ENCODE data around the gene STX8. TPM values are rescaled to one million over a fixed set of nuclear protein-coding genes. Genes with fewer than 3 reads are reported as not detected.

The STX8 gene
- total RNA-seq, 1 donor from 2014 or later = 31.2 TPM

DNA sequence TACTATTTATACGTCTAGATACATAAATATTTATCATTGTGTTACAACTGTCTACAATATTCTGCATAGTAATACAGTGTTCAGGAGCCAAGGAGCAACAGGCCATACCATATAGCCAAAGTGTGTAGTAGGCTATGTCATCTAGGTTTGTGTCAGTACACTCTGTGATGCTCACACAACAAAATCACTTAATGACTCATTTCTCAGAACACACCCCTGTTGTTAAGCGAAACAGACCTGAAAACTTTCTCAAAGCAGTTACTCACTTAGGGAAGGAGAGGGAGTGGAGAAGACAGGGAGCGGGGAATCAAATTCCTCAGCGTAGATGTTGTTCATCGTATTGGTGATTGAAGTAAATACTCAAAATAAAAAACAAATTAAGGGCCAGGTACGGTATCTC, 269.5 kb downstream of the STX8 start:
- Histone ChIP-seq H3K27me3 (no peaks in the 10 kb centered on the region), H3K27ac (no peak overlapping the region), H3K4me3 (no peak overlapping the region), H3K9me3 (no peaks in the 10 kb centered on the region), H3K36me3 (no peaks in the 10 kb centered on the region), H3K4me1 (no peaks in the 10 kb centered on the region)
- intact Hi-C loops (cut with DNase I) = no loop called here
- no peak for DNase-seq (ENCODE audit: extremely low spot score in 2 of 2)
- TF ChIP-seq POLR2AphosphoS5 (IDR thresholded peaks at IDR 0.05; ENCODE audit: insufficient read depth in 1 of 2, low read depth in 1 of 2) (peak in 1 of 2 donors; percentile 40), POLR2A (IDR thresholded peaks at IDR 0.05) (no peak)
- TF ChIP-seq, protein P1, sequence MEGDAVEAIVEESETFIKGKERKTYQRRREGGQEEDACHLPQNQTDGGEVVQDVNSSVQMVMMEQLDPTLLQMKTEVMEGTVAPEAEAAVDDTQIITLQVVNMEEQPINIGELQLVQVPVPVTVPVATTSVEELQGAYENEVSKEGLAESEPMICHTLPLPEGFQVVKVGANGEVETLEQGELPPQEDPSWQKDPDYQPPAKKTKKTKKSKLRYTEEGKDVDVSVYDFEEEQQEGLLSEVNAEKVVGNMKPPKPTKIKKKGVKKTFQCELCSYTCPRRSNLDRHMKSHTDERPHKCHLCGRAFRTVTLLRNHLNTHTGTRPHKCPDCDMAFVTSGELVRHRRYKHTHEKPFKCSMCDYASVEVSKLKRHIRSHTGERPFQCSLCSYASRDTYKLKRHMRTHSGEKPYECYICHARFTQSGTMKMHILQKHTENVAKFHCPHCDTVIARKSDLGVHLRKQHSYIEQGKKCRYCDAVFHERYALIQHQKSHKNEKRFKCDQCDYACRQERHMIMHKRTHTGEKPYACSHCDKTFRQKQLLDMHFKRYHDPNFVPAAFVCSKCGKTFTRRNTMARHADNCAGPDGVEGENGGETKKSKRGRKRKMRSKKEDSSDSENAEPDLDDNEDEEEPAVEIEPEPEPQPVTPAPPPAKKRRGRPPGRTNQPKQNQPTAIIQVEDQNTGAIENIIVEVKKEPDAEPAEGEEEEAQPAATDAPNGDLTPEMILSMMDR (IDR thresholded peaks at IDR 0.05) = no peak

DNA sequence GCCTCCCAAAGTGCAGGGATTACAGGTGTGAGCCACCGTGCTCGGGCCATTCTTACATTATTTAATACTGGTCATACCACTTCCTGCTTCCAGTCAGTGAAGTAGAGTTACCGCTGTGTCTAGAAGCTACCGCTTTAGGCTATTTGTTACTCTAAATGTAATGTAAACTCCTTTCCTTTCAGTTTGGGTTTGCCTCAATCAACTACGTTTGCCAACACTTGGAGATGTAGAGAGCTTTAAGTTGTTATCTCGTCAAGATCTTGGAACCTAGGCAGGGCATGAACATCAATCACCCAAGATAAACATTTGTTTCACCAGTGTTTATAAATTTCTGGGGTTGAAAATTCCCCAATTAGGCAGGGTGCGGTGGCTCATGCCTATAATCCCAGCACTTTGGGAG, 275.9 kb downstream of the STX8 start:
- no peak for TF ChIP-seq POLR2A (IDR thresholded peaks at IDR 0.05)
- TF ChIP-seq POLR2AphosphoS5 (IDR thresholded peaks at IDR 0.05; ENCODE audit: insufficient read depth in 1 of 2, low read depth in 1 of 2) = no peak
- TF ChIP-seq, protein P1 (IDR thresholded peaks at IDR 0.05) = no peak
- DNase-seq (ENCODE audit: extremely low spot score in 2 of 2) = no peak
- Histone ChIP-seq H3K4me1 (no peaks in the 10 kb centered on the region), H3K4me3 (no peak overlapping the region), H3K27ac (no peak overlapping the region), H3K27me3 (no peaks in the 10 kb centered on the region), H3K9me3 (no peaks in the 10 kb centered on the region), H3K36me3 (no peaks in the 10 kb centered on the region)
- intact Hi-C loops (cut with DNase I) = no loop called here

DNA sequence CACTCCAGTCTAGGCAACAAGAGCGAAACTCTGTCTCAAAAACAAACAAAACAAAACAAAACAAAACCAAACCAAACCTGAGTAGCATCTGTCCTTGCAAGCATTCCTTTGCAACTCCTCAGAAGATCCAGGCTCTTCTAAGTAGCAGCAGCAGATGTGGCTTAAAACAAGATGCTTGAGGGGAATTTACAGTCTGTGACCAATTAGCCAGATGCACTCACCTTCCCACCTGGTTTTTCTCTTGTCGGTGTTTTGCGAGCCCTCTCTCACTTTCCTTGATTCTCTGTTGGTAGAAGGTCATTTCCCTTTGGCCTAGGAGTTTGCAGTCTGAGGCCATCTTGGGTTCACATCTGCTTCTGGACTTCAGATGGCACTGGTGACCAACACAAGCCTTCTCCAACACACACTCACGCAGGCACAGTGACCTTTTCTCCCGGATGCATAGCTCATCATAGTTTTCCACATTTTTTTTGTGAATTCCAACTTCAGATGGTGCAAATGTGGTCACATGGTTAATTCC, 276.8 kb downstream of the STX8 start:
- Histone ChIP-seq H3K27me3 (no peaks in the 10 kb centered on the region), H3K27ac (no peak overlapping the region), H3K4me1 (no peaks in the 10 kb centered on the region), H3K36me3 (no peaks in the 10 kb centered on the region), H3K9me3 (no peaks in the 10 kb centered on the region), H3K4me3 (no peak overlapping the region)
- TF ChIP-seq, protein P1 (IDR thresholded peaks at IDR 0.05) = no peak
- TF ChIP-seq POLR2AphosphoS5 (IDR thresholded peaks at IDR 0.05; ENCODE audit: insufficient read depth in 1 of 2, low read depth in 1 of 2) (no peak), POLR2A (IDR thresholded peaks at IDR 0.05) (no peak)
- DNase-seq (ENCODE audit: extremely low spot score in 2 of 2) = no peak
- intact Hi-C loops (cut with DNase I) = no loop called here

DNA sequence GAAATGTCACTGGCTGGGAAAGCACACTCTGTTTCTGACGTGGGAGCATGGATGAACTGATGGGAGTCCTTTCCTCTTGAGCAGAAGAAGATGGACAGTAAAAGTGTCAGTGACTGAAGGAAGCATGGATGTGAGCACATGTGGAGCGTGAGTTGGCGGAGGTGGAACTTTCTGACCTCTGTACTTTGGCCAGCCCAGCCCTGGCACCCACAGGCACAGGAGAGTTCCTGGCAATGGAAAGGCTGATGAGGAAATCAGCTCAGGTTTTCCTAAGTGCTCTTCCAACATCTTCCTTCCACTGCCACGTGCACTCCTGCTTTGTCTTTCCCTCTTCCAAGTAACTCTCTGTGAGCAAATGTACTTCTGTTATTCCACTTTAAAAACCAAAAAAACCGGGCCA, 277.5 kb downstream of the STX8 start:
- no peaks in the 10 kb centered on the region for H3K36me3 ChIP-seq
- intact Hi-C loops (cut with DNase I) = no loop called here
- no peak for DNase-seq (ENCODE audit: extremely low spot score in 2 of 2)
- no peaks in the 10 kb centered on the region for H3K9me3 ChIP-seq
- TF ChIP-seq POLR2A (IDR thresholded peaks at IDR 0.05) (no peak), POLR2AphosphoS5 (IDR thresholded peaks at IDR 0.05; ENCODE audit: insufficient read depth in 1 of 2, low read depth in 1 of 2) (no peak)
- TF ChIP-seq, protein P1 (IDR thresholded peaks at IDR 0.05) = no peak
- H3K27ac ChIP-seq = no peak overlapping the region
- no peak overlapping the region for H3K4me3 ChIP-seq
- H3K4me1 ChIP-seq = peaks cover under 1% of the 10 kb centered on the region
- H3K27me3 ChIP-seq = no peaks in the 10 kb centered on the region

DNA sequence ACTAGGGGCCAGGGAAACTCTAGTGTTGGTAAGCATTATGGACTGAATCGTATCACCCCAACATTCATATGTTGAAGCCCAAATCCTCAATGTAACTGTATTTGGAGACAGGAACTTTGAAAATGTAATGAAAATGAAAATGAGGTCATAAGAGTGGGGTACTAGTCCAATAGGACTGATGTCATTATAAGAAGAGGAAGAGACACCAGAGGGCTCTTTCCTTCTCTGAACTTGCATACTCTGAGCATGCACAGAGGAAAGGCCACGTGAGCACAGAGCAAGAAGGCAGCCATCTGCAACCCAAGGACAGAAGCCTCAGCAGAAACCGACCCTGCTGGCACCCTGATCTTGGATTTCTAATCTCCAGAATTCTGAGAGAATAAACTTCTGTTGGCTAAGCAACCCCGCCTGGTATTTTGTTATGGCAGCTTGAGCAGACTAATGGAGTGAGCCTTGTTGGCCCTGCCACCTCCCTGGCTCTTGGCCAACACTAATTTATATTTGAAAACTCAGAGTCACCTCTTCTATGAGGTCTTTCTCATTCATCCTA, 280.9 kb downstream of the STX8 start:
- Histone ChIP-seq H3K4me3 (no peak overlapping the region), H3K27ac (no peak overlapping the region), H3K4me1 (peaks cover 19% of the 10 kb centered on the region), H3K36me3 (no peaks in the 10 kb centered on the region), H3K27me3 (no peaks in the 10 kb centered on the region), H3K9me3 (no peaks in the 10 kb centered on the region)
- DNase-seq (ENCODE audit: extremely low spot score in 2 of 2) = no peak
- intact Hi-C loops (cut with DNase I) = no loop called here
- TF ChIP-seq POLR2AphosphoS5 (IDR thresholded peaks at IDR 0.05; ENCODE audit: insufficient read depth in 1 of 2, low read depth in 1 of 2) (no peak), POLR2A (IDR thresholded peaks at IDR 0.05) (no peak)
- TF ChIP-seq, protein P1 (IDR thresholded peaks at IDR 0.05) = no peak

Measured in vagina (tissue), 2 donors.